ENCODE results near the gene CHST2.

Gene CHST2

DNA sequence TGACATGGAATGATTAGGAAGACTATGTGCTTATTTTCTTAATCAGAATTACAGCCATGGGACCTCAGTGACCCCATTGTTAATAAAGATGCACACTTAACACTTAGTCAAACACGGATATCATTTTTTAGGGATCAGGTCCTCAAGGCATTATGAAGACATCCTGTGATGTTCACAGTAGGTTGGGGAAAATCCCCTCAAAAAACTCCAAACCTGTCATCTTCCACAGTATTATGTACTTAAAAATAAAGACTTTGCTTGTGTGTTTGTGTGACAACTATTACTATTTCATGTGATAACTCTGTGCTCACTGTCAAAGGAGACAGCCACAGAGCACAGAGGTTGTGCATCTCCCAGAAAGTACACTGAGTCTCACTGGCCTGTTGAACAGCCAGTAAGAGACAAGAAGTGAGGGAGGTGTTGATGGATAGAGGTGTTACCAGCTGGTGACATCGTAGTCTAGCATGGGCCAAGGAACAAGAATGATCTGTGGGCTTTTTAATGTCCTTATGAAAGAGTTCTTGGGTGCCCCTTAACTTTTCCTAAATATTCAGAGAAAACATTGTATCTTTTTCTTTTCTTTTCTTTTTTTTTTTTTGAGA is 18.0 kb downstream of the CHST2 start:
- DNase-seq = no peak

GRCh38 chr3:143138953-143139352 is 19.4 kb downstream of the CHST2 start:
- DNase-seq = no peak

- DNase-seq = no peak
Observed at GRCh38 chr3:143139762-143140161, 20.2 kb downstream of the CHST2 start.

DNA sequence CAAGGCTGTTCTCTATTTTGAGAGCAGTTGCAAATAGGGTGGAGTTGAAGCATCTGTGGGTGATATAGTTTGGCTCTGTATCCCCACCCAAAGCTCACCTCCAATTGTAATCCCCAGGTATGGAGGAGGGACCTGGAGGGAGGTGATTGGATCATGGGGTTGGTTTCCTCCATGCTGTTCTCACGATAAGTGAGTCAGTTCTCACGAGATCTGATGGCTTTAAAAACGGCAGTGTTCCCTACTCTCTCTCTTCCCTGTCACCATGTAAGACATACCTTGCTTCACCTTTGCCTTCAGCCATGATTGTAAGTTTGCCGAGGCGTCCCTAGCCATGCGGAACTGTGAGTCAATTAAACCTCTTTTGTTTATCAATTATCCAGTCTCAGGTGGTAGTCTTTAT is 21.0 kb downstream of the CHST2 start:
- no peak for DNase-seq

- DNase-seq = no peak
Observed at GRCh38 chr3:143142354-143142753, 22.8 kb downstream of the CHST2 start.

DNA sequence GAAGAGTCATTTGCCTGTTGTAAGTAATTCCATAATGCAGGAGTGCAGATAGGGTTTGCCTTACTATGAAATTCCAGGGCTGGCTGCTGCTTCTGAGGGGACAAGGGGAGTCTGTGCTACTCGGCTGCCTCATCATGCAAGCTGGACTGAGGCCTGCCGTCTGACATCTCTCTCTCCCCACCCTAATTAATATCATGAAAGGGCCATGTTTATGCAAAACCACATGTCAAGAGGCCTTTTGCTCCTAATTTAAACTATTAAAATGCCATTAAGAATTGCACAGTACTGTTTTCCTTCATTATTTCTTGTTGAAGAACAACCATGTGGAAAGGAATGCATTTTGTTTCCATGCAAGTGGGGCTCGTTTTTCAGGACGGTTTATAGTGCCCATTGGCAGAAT is 26.3 kb downstream of the CHST2 start:
- no peak for DNase-seq

GRCh38 chr3:143146486-143147274 is 27.1 kb downstream of the CHST2 start:
- no peak for DNase-seq

DNA sequence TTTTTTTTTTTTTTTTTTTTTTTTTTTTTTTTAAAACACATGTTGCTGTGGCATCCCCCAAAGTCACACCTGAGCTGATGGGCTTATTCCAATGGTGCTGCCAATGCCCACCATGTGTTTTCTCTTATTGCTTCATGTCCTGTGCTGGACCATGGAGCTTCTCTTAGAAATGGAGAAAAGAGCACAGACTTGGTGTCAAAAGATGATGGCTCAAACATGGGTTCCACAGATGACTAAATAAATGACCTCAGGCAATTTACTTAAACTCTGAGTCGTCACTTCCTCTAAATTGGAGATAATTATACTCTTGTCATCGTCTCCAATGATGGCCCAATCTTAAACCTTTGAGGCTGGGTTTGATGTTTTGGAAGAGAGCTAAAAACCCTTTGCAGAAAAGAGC is 28.1 kb downstream of the CHST2 start:
- DNase-seq = no peak

GRCh38 chr3:143150071-143150470 is 30.5 kb downstream of the CHST2 start:
- no peak for DNase-seq

DNA sequence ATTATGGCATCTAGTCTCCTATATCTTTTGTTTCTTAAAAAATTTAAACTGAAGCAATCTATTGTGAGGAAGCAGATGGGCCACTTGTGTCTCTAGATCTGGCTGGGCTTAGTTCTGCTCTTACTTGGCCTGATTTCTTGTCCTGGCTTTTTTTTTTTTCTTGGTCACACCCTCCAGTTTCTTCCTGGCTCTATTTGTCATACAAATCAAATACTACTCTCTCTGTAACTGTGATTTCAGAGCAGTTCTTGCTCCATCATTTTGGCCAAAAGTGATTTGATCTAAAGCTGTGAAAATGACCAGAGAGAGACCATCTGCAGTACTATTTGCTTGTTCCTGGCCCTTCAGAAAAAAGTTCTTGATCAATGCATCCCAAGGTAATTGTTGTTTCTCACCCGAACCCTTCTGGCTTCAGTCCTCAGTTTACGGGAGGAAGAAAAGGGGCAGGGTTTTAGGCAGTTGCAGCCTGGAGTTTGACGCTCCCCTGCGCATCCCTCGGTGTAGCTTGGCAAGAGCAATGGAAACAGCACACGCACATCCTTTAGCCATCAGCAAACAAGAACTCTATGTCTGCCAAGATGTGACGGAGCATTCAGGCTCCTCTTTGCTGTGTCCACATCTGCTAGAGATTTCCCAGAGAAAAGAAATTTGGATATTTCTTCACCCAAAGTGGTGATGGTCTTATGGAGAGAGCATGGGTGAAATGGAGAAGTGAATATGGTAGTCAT is 31.6 kb downstream of the CHST2 start:
- DNase-seq = no peak

DNA sequence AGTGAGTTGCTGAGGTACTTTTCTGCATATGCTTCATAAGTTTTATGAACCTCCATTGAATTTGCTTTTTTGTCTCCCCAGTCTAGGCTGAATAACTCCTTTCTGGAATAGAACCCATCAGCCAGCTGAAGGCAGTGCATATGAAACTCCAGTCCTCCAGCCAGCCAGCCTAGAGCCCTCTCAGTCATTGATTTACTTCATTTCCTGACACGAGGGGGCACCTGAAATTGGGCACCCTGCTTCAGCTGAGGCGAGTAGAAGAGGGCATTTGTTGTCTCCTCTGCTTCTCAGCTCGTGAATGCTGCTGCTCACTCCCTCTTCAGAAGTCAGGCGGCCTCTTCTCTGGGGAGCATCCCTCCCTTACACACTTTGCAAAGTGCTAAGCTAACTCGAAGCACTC is 32.5 kb downstream of the CHST2 start:
- no peak for DNase-seq

DNA sequence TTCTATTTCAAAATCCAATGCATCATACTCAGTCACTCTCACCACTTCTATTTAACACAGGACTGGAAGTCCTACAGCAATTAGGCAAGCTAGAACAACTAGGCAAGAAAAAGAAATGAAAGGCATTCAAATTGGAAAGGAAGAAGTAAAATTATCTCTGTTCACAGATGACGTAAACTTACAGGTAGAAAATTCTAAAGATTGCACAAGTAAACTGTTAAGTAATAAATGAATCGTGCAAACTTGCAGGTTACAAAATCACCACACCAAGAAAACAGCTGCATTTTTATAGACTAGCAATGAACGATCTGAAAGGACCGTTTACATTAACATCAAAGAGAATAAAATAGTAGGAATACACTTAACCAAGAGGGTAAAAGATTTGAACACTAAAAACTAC is 36.2 kb downstream of the CHST2 start:
- DNase-seq = no peak

- no peak for DNase-seq
Observed at GRCh38 chr3:143158014-143158988, 38.7 kb downstream of the CHST2 start.

GRCh38 chr3:143160437-143160836 is 40.9 kb downstream of the CHST2 start:
- no peak for DNase-seq

DNA sequence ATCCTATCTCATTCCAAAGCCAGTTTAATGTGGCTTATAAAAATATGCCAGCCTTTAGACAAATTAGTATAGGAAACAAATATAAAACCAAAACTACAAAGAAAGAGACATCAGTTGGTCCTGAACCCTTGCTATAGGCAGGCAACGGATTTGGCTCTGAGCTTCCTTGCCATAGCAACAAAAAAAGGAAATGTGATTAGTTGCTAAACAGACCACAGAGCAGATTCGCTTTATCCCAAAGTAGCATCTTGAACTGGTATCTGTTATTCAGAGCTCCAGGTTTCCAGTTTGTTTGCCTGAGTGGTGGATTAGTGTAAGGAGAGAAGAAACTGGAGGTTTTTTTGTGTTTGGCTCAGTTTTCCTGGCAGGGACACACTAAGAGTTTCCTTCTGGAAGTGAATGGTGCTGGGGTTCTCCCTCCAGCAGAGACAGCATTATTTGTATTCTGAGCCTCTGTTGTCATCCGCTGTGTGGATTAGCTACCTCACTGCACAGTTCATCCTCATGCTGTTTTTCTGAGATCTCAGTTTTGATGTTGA is 44.1 kb downstream of the CHST2 start:
- DNase-seq = no peak

DNA sequence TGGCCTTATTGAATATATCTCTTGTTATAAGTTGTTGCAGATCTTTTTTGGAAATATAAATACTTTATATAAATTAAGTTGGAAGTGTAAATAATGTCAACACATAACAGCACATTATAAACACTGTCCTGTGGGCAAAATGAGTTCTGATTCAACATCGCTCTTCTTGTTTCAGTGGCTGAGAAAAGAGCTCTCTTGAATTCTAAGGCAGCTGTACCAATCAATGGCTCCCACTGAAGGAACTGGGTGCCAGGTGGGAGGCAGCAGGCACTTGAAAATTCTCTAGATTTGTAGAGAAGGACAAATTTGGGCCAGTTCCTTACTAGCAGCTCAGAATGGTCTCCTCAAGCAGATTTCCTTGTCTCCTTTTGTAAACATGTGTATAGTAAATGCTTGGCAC is 45.6 kb downstream of the CHST2 start:
- DNase-seq = no peak

- DNase-seq = peak; percentile 34
Observed at GRCh38 chr3:143165612-143166285, 46.2 kb downstream of the CHST2 start.

GRCh38 chr3:143166376-143166775 is 46.8 kb downstream of the CHST2 start:
- DNase-seq = no peak

DNA sequence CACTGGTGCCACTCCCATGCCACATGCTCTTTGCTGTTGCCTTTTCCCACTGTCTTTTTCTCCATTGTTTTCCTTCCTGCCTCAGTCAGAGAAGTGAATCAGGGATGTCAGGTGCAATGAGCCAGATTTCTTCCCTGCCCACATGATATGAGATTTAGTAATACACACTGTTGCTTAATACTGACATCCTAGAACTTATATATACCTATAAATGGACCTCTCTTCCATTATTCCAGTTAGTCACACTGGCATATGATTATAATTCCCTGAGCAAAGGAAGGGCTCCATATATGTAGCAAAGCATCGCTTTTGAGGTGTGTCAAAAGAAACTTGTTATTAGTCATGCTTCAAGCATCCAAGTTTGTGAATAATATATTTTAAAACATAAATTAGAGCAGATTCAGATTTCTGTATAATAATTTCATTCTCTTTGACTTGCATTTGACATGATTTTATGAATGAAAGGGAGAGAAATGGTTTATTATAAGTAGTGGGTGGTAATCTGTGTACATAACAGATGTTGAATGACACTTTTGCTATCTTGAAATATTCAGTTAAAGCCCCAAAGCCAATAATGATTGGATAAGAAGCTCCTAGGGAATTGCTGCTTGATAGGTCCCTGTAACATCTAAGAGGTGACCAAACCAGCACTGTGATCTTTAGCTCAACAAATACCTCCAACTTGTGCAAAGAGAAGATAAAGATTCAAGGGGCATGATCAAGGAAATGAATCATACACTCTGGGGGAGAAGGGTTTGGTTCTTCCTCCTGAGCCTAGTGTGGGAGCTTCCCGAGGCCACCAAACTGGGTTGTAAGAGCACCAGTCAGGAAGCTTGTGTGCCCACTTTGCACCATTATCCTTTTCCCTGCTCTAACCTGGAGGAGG is 48.6 kb downstream of the CHST2 start:
- DNase-seq = no peak

DNA sequence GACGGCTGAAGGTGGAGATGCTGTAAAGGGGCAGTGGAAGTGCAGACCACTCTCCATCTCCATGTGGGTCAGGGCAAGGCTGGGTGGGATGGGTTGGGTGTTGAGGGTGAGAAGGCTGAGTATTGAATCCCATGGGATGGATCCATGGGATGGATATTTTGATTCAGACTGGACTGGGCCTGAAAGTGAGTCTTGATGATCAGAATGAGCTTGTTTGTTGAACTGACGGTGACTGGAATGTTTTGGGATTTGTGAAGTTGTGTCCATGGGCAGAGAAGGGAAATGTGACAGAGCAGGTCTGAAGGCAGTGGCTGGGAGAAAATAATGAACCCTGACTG is 49.3 kb downstream of the CHST2 start:
- no peak for DNase-seq

DNA sequence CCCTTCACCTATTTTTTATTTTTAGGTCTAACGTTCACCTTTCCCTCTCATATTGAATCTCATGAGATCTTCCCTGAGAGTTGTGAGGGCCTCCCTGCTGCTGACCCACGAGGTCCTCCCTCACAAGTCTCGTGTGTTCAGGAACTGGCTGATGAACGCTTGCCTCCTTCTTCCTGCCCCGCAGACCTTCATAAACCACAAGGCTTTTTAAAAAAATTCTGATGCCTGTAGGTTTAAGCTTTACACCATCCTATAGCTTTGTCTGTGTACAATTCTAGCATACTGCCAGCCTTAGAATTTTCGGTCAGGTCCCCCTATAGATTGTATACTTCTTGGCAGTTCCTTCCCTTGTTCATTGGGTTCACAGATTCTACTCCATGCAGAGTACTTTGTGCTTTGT is 50.5 kb downstream of the CHST2 start:
- no peak for DNase-seq
